Measurements from ENCODE around the gene PAK2.

The PAK2 gene

DNA sequence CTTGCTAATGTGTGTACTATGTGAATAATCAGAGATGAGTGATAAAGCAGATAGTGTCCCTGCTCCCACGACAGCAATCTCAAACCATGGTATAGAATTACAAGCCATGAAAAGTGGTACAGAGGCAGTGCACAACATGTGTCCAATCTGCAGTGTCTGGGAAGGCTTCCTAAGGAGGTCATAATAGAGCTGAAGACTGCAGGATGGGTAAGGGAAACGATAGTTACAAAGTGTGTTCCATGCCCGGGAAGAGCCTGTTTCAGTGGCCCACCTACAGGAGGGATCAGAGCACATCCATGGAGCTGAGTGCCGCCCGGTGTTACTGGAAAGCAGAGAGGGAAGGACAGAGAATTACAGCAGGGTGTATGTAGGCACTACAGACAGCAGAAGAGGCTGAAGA is 48.9 kb downstream of the PAK2 start:
- no peak overlapping the region for H3K4me3 ChIP-seq
- no peak overlapping the region for H3K27ac ChIP-seq
- no peak for DNase-seq (ENCODE audit: low read depth, low spot score)
- TF ChIP-seq EZH2 (IDR thresholded peaks at IDR 0.05): no peak
- TF ChIP-seq FOXP2 (optimal IDR thresholded peaks at IDR 0.05; ENCODE audit: control extremely low read depth, extremely low read length, insufficient read depth): no peak
- no peak for TF ChIP-seq POLR2AphosphoS5 (IDR thresholded peaks at IDR 0.05; ENCODE audit: borderline replicate concordance, low read depth, low read length)
- no peak overlapping the region for H3K9ac ChIP-seq (ENCODE audit: insufficient read length)
- peaks cover 69% of the 10 kb centered on the region for H3K36me3 ChIP-seq (ENCODE audit: insufficient read depth, low read length)
- H3K9me3 ChIP-seq (ENCODE audit: low read depth, low read length): no peaks in the 10 kb centered on the region

DNA sequence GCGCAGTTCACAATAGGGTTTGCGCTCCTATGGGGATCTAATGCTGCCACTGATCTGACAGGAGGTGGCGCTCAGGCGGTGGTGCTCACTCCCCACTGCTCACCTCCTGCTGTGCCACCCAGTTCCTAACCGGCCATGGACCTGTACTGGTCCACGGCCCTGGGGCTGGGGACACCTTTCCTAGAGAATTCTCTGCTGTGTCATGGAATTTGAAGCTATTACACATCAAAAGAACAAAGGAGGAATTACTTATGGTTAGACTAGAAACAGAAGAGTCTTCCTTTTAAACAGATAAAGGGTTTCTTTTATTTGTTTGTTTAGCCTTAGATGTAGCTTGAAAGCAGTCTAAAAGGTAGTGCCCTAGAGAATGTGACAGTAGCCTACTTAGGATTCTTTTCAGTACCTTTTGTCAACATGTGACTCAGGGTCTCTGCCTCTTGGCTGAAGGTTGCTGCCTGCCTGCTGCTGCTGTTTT is 50.3 kb downstream of the PAK2 start:
- no peak for TF ChIP-seq POLR2AphosphoS5 (IDR thresholded peaks at IDR 0.05; ENCODE audit: borderline replicate concordance, low read depth, low read length)
- TF ChIP-seq FOXP2 (optimal IDR thresholded peaks at IDR 0.05; ENCODE audit: control extremely low read depth, extremely low read length, insufficient read depth): no peak
- no peak for TF ChIP-seq EZH2 (IDR thresholded peaks at IDR 0.05)
- Histone ChIP-seq H3K4me3 (no peak overlapping the region), H3K9ac (ENCODE audit: insufficient read length) (no peak overlapping the region), H3K36me3 (ENCODE audit: insufficient read depth, low read length) (peaks cover 76% of the 10 kb centered on the region), H3K27ac (no peak overlapping the region), H3K9me3 (ENCODE audit: low read depth, low read length) (no peaks in the 10 kb centered on the region; the same call in 1 of the 2 replicates)
- DNase-seq (ENCODE audit: low read depth, low spot score): no peak

GRCh38 chr3:196790636-196791035 is 51.0 kb downstream of the PAK2 start:
- Histone ChIP-seq H3K9ac (ENCODE audit: insufficient read length) (no peak overlapping the region), H3K4me3 (no peak overlapping the region), H3K27ac (no peak overlapping the region), H3K36me3 (ENCODE audit: insufficient read depth, low read length) (peaks cover 74% of the 10 kb centered on the region), H3K9me3 (ENCODE audit: low read depth, low read length) (no peaks in the 10 kb centered on the region; the same call in 1 of the 2 replicates)
- no peak for DNase-seq (ENCODE audit: low read depth, low spot score)
- TF ChIP-seq EZH2 (IDR thresholded peaks at IDR 0.05): no peak
- no peak for TF ChIP-seq POLR2AphosphoS5 (IDR thresholded peaks at IDR 0.05; ENCODE audit: borderline replicate concordance, low read depth, low read length)
- no peak for TF ChIP-seq FOXP2 (optimal IDR thresholded peaks at IDR 0.05; ENCODE audit: control extremely low read depth, extremely low read length, insufficient read depth)

GRCh38 chr3:196792771-196793170 is 53.1 kb downstream of the PAK2 start:
- peaks cover 63% of the 10 kb centered on the region for H3K36me3 ChIP-seq (ENCODE audit: insufficient read depth, low read length)
- H3K27ac ChIP-seq: no peak overlapping the region
- no peak overlapping the region for H3K4me3 ChIP-seq
- no peaks in the 10 kb centered on the region; the same call in 1 of the 2 replicates for H3K9me3 ChIP-seq (ENCODE audit: low read depth, low read length)
- H3K9ac ChIP-seq (ENCODE audit: insufficient read length): no peak overlapping the region
- no peak for TF ChIP-seq POLR2AphosphoS5 (IDR thresholded peaks at IDR 0.05; ENCODE audit: borderline replicate concordance, low read depth, low read length)
- no peak for TF ChIP-seq FOXP2 (optimal IDR thresholded peaks at IDR 0.05; ENCODE audit: control extremely low read depth, extremely low read length, insufficient read depth)
- no peak for DNase-seq (ENCODE audit: low read depth, low spot score)

GRCh38 chr3:196793246-196793645 is 53.6 kb downstream of the PAK2 start:
- Histone ChIP-seq H3K9ac (ENCODE audit: insufficient read length) (no peak overlapping the region), H3K36me3 (ENCODE audit: insufficient read depth, low read length) (peaks cover 62% of the 10 kb centered on the region), H3K27ac (no peak overlapping the region), H3K9me3 (ENCODE audit: low read depth, low read length) (no peaks in the 10 kb centered on the region; the same call in 1 of the 2 replicates), H3K4me3 (no peak overlapping the region)
- DNase-seq (ENCODE audit: low read depth, low spot score): no peak
- TF ChIP-seq EZH2 (IDR thresholded peaks at IDR 0.05) (no peak), POLR2AphosphoS5 (IDR thresholded peaks at IDR 0.05; ENCODE audit: borderline replicate concordance, low read depth, low read length) (no peak), FOXP2 (optimal IDR thresholded peaks at IDR 0.05; ENCODE audit: control extremely low read depth, extremely low read length, insufficient read depth) (no peak)

DNA sequence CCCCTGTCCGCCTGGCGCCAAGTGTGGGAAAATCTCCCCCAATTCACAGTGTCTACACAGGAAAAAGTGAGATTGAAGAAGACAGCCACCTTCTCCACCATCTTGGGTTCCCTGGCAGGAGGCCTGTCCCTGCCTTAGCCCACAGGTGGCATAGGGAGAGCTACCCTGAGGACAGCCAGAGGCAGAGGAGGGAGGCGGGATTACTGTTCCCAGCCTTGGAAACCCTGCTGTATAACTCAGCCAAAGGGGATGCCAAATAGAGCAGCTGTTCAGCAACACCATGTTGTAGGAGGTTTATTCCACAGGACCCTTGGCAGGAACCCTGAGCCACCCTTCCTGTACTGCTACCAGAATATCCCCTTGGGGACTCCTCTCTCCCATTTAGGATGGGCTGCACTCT is 54.8 kb downstream of the PAK2 start:
- H3K9ac ChIP-seq (ENCODE audit: insufficient read length): no peak overlapping the region
- no peaks in the 10 kb centered on the region; the same call in 1 of the 2 replicates for H3K9me3 ChIP-seq (ENCODE audit: low read depth, low read length)
- TF ChIP-seq EZH2 (IDR thresholded peaks at IDR 0.05) (no peak), POLR2AphosphoS5 (IDR thresholded peaks at IDR 0.05; ENCODE audit: borderline replicate concordance, low read depth, low read length) (no peak), FOXP2 (optimal IDR thresholded peaks at IDR 0.05; ENCODE audit: control extremely low read depth, extremely low read length, insufficient read depth) (no peak)
- no peak overlapping the region for H3K4me3 ChIP-seq
- DNase-seq (ENCODE audit: low read depth, low spot score): no peak
- peaks cover 55% of the 10 kb centered on the region for H3K36me3 ChIP-seq (ENCODE audit: insufficient read depth, low read length)
- H3K27ac ChIP-seq: no peak overlapping the region

DNA sequence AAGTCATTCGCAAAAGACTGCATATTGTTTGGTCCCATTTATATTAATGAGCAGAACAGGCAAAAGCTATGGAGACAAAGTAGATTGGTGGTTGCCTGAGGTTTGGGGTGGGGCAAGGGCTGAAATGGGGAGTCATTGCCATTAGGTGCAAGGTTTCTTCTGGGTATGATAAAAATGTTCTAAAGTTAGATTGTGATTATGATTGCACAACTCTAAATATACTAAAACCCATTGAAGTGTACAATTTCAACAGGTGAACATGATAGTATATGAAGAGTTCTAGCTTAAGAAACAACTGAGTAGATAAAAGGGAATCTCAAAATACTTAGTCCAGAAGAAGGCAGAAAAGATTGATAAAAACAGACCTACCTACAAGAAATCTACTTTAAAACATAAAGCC is 56.7 kb downstream of the PAK2 start:
- Histone ChIP-seq H3K4me3 (no peak overlapping the region), H3K9ac (ENCODE audit: insufficient read length) (no peak overlapping the region), H3K27ac (no peak overlapping the region), H3K36me3 (ENCODE audit: insufficient read depth, low read length) (peaks cover 38% of the 10 kb centered on the region), H3K9me3 (ENCODE audit: low read depth, low read length) (no peaks in the 10 kb centered on the region; the same call in 1 of the 2 replicates)
- TF ChIP-seq POLR2AphosphoS5 (IDR thresholded peaks at IDR 0.05; ENCODE audit: borderline replicate concordance, low read depth, low read length): no peak
- no peak for TF ChIP-seq EZH2 (IDR thresholded peaks at IDR 0.05)
- no peak for TF ChIP-seq FOXP2 (optimal IDR thresholded peaks at IDR 0.05; ENCODE audit: control extremely low read depth, extremely low read length, insufficient read depth)
- no peak for DNase-seq (ENCODE audit: low read depth, low spot score)

DNA sequence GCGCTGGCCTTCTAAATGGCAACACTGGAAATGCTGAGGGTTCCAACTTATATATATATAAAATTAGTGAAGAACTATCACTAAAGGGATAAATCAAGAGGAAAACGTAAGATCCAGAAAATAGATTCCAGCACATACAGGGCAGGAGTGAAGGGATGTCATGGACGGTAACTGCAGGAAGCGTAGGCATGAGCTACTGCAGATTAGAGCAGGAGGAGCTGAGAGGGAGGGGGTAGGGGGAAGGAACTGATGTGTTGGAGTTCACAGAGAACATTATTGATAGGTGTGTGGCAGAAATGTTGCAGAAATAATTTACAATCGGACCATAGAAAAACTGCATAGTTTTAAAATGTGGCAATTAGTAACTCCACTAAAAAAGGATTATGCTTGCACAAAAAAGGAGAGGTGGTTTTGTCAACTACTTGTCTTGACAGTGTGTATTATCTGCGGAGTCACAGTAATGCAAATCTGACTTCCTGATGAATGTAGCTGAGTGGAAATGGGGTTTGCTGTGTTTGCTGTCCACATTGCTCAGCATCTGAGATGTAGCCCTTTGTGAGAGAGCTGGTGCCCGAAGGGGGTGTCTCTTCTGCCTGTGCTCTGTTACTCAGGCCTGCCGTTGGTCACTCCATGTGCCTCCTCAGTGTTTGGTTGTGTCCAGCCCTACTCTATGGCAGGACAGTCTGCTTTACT is 61.2 kb downstream of the PAK2 start:
- H3K9me3 ChIP-seq (ENCODE audit: low read depth, low read length): no peaks in the 10 kb centered on the region
- peaks cover 35% of the 10 kb centered on the region for H3K36me3 ChIP-seq (ENCODE audit: insufficient read depth, low read length)
- TF ChIP-seq FOXP2 (optimal IDR thresholded peaks at IDR 0.05; ENCODE audit: control extremely low read depth, extremely low read length, insufficient read depth) (no peak), POLR2AphosphoS5 (IDR thresholded peaks at IDR 0.05; ENCODE audit: borderline replicate concordance, low read depth, low read length) (no peak), EZH2 (IDR thresholded peaks at IDR 0.05) (no peak)
- no peak for DNase-seq (ENCODE audit: low read depth, low spot score)
- H3K27ac ChIP-seq: no peak overlapping the region
- no peak overlapping the region for H3K9ac ChIP-seq (ENCODE audit: insufficient read length)
- H3K4me3 ChIP-seq: no peak overlapping the region
